ES-I3 (cell line): Measurements from ENCODE around the gene PREP.

Source experiments
- H3K36me3 ChIP-seq: 2 replicates; pipeline ENCODE4 v1.6.1; 2013; ENCODE audit warnings: mild to moderate bottlenecking, low read length, control low read depth, moderate library complexity; ENCODE audit not compliant: insufficient read depth
- H3K4me1 ChIP-seq: 2 replicates; pipeline ENCODE4 v1.6.1; 2013; ENCODE audit warnings: mild to moderate bottlenecking, control low read depth, low read length; ENCODE audit not compliant: insufficient read depth
- H3K9ac ChIP-seq: 2 replicates; pipeline ENCODE4 v1.6.1; 2013; ENCODE audit warnings: low read depth, mild to moderate bottlenecking, low read length, moderate library complexity
- H3K9me3 ChIP-seq: 2 replicates; pipeline ENCODE4 v1.6.1; 2013; ENCODE audit warnings: mild to moderate bottlenecking, low read length, moderate library complexity; ENCODE audit not compliant: control insufficient read depth, insufficient read depth

The PREP gene

GRCh38 chr6:105402939-105403935 lies at the start of gene PREP:
TSS of gene PREP (minus strand) at chr6:105403082. CDS start at chr6:105402891, 191 bp downstream.
- no peaks in the 10 kb centered on the region for H3K36me3 ChIP-seq
- H3K9me3 ChIP-seq = no peaks in the 10 kb centered on the region
- H3K4me1 ChIP-seq = peaks cover 21% of the 10 kb centered on the region
- H3K9ac ChIP-seq = peak within 1 kb of the TSS; percentile 76

- no peaks in the 10 kb centered on the region; the same call in 1 of the 2 replicates for H3K9me3 ChIP-seq
- H3K9ac ChIP-seq = no peak overlapping the region
- no peaks in the 10 kb centered on the region for H3K36me3 ChIP-seq
- peaks cover 10% of the 10 kb centered on the region; the same call in 1 of the 2 replicates for H3K4me1 ChIP-seq
Measured at GRCh38 chr6:105452376-105452775, 49.5 kb upstream of the PREP start.

GRCh38 chr6:105449756-105450390 lies 47.0 kb upstream of the PREP start:
- no peaks in the 10 kb centered on the region for H3K36me3 ChIP-seq
- peaks cover 10% of the 10 kb centered on the region; the same call in 1 of the 2 replicates for H3K4me1 ChIP-seq
- H3K9me3 ChIP-seq = no peaks in the 10 kb centered on the region
- H3K9ac ChIP-seq = no peak overlapping the region

GRCh38 chr6:105445481-105445880 lies 42.6 kb upstream of the PREP start:
- Histone ChIP-seq H3K36me3 (no peaks in the 10 kb centered on the region), H3K4me1 (no peaks in the 10 kb centered on the region), H3K9ac (no peak overlapping the region), H3K9me3 (no peaks in the 10 kb centered on the region)

GRCh38 chr6:105443941-105444340 lies 41.1 kb upstream of the PREP start:
- H3K9ac ChIP-seq = no peak overlapping the region
- no peaks in the 10 kb centered on the region for H3K4me1 ChIP-seq
- no peaks in the 10 kb centered on the region for H3K9me3 ChIP-seq
- H3K36me3 ChIP-seq = no peaks in the 10 kb centered on the region

- H3K9me3 ChIP-seq = no peaks in the 10 kb centered on the region
- H3K9ac ChIP-seq = no peak overlapping the region
- no peaks in the 10 kb centered on the region for H3K36me3 ChIP-seq
- H3K4me1 ChIP-seq = no peaks in the 10 kb centered on the region
Measured at GRCh38 chr6:105442369-105442768, 39.5 kb upstream of the PREP start.

GRCh38 chr6:105437236-105437635 lies 34.4 kb upstream of the PREP start:
- Histone ChIP-seq H3K9me3 (no peaks in the 10 kb centered on the region), H3K9ac (no peak overlapping the region), H3K4me1 (peaks cover 3% of the 10 kb centered on the region; the same call in 1 of the 2 replicates), H3K36me3 (no peaks in the 10 kb centered on the region)

- Histone ChIP-seq H3K9me3 (no peaks in the 10 kb centered on the region), H3K36me3 (no peaks in the 10 kb centered on the region), H3K9ac (no peak overlapping the region), H3K4me1 (peaks cover 3% of the 10 kb centered on the region; the same call in 1 of the 2 replicates)
Measured at GRCh38 chr6:105433723-105434122, 30.8 kb upstream of the PREP start.

GRCh38 chr6:105432797-105433196 lies 29.9 kb upstream of the PREP start:
- H3K36me3 ChIP-seq = no peaks in the 10 kb centered on the region
- peaks cover 3% of the 10 kb centered on the region; the same call in 1 of the 2 replicates for H3K4me1 ChIP-seq
- no peak overlapping the region for H3K9ac ChIP-seq
- no peaks in the 10 kb centered on the region for H3K9me3 ChIP-seq

GRCh38 chr6:105431226-105431625 lies 28.3 kb upstream of the PREP start:
- H3K36me3 ChIP-seq = no peaks in the 10 kb centered on the region
- H3K9ac ChIP-seq = no peak overlapping the region
- peaks cover 3% of the 10 kb centered on the region; the same call in 1 of the 2 replicates for H3K4me1 ChIP-seq
- H3K9me3 ChIP-seq = no peaks in the 10 kb centered on the region

- H3K4me1 ChIP-seq = peaks cover 3% of the 10 kb centered on the region; the same call in 1 of the 2 replicates
- no peak overlapping the region for H3K9ac ChIP-seq
- no peaks in the 10 kb centered on the region for H3K9me3 ChIP-seq
- H3K36me3 ChIP-seq = no peaks in the 10 kb centered on the region
Measured at GRCh38 chr6:105430685-105431084, 27.8 kb upstream of the PREP start.

- H3K36me3 ChIP-seq = no peaks in the 10 kb centered on the region
- no peak overlapping the region for H3K9ac ChIP-seq
- peaks cover 3% of the 10 kb centered on the region; the same call in 1 of the 2 replicates for H3K4me1 ChIP-seq
- no peaks in the 10 kb centered on the region for H3K9me3 ChIP-seq
Measured at GRCh38 chr6:105429676-105430075, 26.8 kb upstream of the PREP start.

GRCh38 chr6:105428342-105428957 lies 25.6 kb upstream of the PREP start:
- Histone ChIP-seq H3K9ac (no peak overlapping the region), H3K9me3 (no peaks in the 10 kb centered on the region), H3K36me3 (no peaks in the 10 kb centered on the region), H3K4me1 (peaks cover 3% of the 10 kb centered on the region; the same call in 1 of the 2 replicates)

- H3K36me3 ChIP-seq = no peaks in the 10 kb centered on the region
Measured at GRCh38 chr6:105424175-105424783, 21.4 kb upstream of the PREP start.

More at GRCh38 chr6:105424175-105424783, 21.4 kb upstream of the PREP start:
- no peak overlapping the region for H3K9ac ChIP-seq
- no peaks in the 10 kb centered on the region for H3K9me3 ChIP-seq
- no peaks in the 10 kb centered on the region for H3K4me1 ChIP-seq
